H1 (cell line): ENCODE data around the gene LY6G5B. TPM values are rescaled to one million over a fixed set of nuclear protein-coding genes. Genes with fewer than 3 reads are reported as not detected.

Experiments
- CTCF ChIA-PET: fragments of 300-600 bp; sonication (Branson Sonifier 250); formaldehyde crosslinking; loops from one replicate; lab custom pipeline; 2021; ENCODE audit not compliant: partially characterized antibody; lab: Charles Lee
- POLR2A ChIA-PET: fragments of 300-600 bp; sonication (Branson Sonifier 250); formaldehyde crosslinking; loops from one replicate; lab custom pipeline; 2021; ENCODE audit warnings: inconsistent platforms; ENCODE audit not compliant: partially characterized antibody; lab: Charles Lee
- DNase-seq, 2 experiments: peaks; one replicate each; pipeline versions ENCODE4 v3.0.0 to v3.0.0-alpha.2; 2010 to 2022; ENCODE audit warnings: low spot score in 2 of 2, low read depth in 1 of 2, mixed read lengths in 1 of 2
- FAIRE-seq: peaks from 2 replicates; lab custom pipeline; 2011; peaks lifted over from hg19 to GRCh38; lab: Jason Lieb, UNC
- H2AFZ ChIP-seq: 2 replicates; pipeline ENCODE4 v1.8.1; 2012; ENCODE audit warnings: low read length, inconsistent platforms
- H2AK5ac ChIP-seq: 2 replicates; pipeline ENCODE4 v1.6.1; 2013; ENCODE audit warnings: low read depth, low read length
- H2BK120ac ChIP-seq: replicated peaks from 2 replicates; pipeline ENCODE3; 2013; ENCODE audit warnings: low read depth, low read length, inconsistent platforms
- H2BK12ac ChIP-seq: 2 replicates; pipeline ENCODE4 v1.6.1; 2013; ENCODE audit warnings: low read depth, low read length
- H2BK15ac ChIP-seq: 2 replicates; pipeline ENCODE4 v1.6.1; 2013; ENCODE audit warnings: low read length
- H2BK20ac ChIP-seq: 2 replicates; pipeline ENCODE4 v1.6.1; 2013; ENCODE audit warnings: low read length
- H2BK5ac ChIP-seq: 2 replicates; pipeline ENCODE4 v1.6.1; 2013; ENCODE audit warnings: low read depth, low read length
- H3K14ac ChIP-seq: 2 replicates; pipeline ENCODE4 v1.6.1; 2013; ENCODE audit warnings: inconsistent platforms; ENCODE audit not compliant: insufficient read length
- H3K18ac ChIP-seq: 2 replicates; pipeline ENCODE4 v1.6.1; 2013; ENCODE audit warnings: low read length; ENCODE audit errors: extremely low read depth
- H3K23ac ChIP-seq: 2 replicates; pipeline ENCODE4 v1.6.1; 2013; ENCODE audit warnings: inconsistent platforms; ENCODE audit not compliant: insufficient read length
- H3K23me2 ChIP-seq: 2 replicates; pipeline ENCODE4 v1.6.1; 2013; ENCODE audit warnings: low read depth, low read length
- H3K27ac ChIP-seq: 2 replicates; pipeline ENCODE4 v1.6.1; 2011; ENCODE audit warnings: low read depth, low read length, inconsistent platforms
- H3K27me3 ChIP-seq, 4 experiments: replicated peaks in 1 of 4; 1 replicate in 1 of 4; 2 replicates in 3 of 4; pipeline versions ENCODE4 v1.6.1 to v1.8.1; 2011 to 2013; ENCODE audit warnings: low read length in 3 of 4, mild to moderate bottlenecking in 3 of 4, inconsistent platforms in 2 of 4, mixed read lengths in 2 of 4, moderate library complexity in 1 of 4; ENCODE audit not compliant: control insufficient read depth in 3 of 4, insufficient read depth in 3 of 4; ENCODE audit errors: extremely low read depth in 1 of 4
- H3K36me3 ChIP-seq, 4 experiments: 2 replicates each; pipeline versions ENCODE4 v1.6.1 to v1.8.1; 2011 to 2013; ENCODE audit warnings: mild to moderate bottlenecking in 4 of 4, low read length in 3 of 4, moderate library complexity in 2 of 4, control low read depth in 1 of 4, inconsistent platforms in 1 of 4; ENCODE audit not compliant: insufficient read depth in 4 of 4, control insufficient read depth in 2 of 4
- H3K4ac ChIP-seq: replicated peaks from 2 replicates; pipeline ENCODE3; 2013; ENCODE audit warnings: low read length, low read depth, mixed read lengths, inconsistent platforms; ENCODE audit not compliant: insufficient read length
- H3K4me1 ChIP-seq, 4 experiments: replicated peaks in 1 of 4; 1 replicate in 1 of 4; 2 replicates in 3 of 4; pipeline versions ENCODE4 v1.6.1 to v1.8.1; 2011 to 2013; ENCODE audit warnings: low read length in 3 of 4, inconsistent platforms in 2 of 4, mixed read lengths in 1 of 4; ENCODE audit not compliant: insufficient read depth in 4 of 4, control insufficient read depth in 3 of 4
- H3K4me2 ChIP-seq, 2 experiments: 2 replicates each; pipeline versions ENCODE4 v1.6.1 to v1.8.1; 2011 to 2013; ENCODE audit warnings: low read depth in 2 of 2, low read length in 2 of 2, control low read depth in 1 of 2, inconsistent platforms in 1 of 2, mild to moderate bottlenecking in 1 of 2; ENCODE audit not compliant: insufficient read depth in 1 of 2
- H3K4me3 ChIP-seq, 4 experiments: fragments of 200-600, 300-600 bp in 1 of 4; sonication (generic), shearing (Covaris generic), sonication (Bioruptor Twin) in 1 of 4; 2 replicates each; pipeline versions ENCODE4 v1.5.1 to v1.8.1; 2011 to 2016; ENCODE audit warnings: low read length in 4 of 4, low read depth in 3 of 4, control low read depth in 2 of 4, inconsistent platforms in 2 of 4, mild to moderate bottlenecking in 2 of 4, mixed read lengths in 1 of 4, moderate library complexity in 1 of 4; ENCODE audit not compliant: insufficient read depth in 2 of 4; ENCODE audit errors: extremely low read depth in 1 of 4
- H3K56ac ChIP-seq: replicated peaks from 2 replicates; pipeline ENCODE3; 2013; ENCODE audit warnings: low read depth, mild to moderate bottlenecking, mixed read lengths, low read length, inconsistent platforms; ENCODE audit not compliant: insufficient read length
- H3K79me1 ChIP-seq: 2 replicates; pipeline ENCODE4 v1.6.1; 2013; ENCODE audit warnings: low read depth, low read length, control low read depth
- H3K79me2 ChIP-seq, 2 experiments: 2 replicates each; pipeline versions ENCODE4 v1.6.1 to v1.8.1; 2012 to 2013; ENCODE audit warnings: low read length in 2 of 2, mild to moderate bottlenecking in 2 of 2, inconsistent platforms in 1 of 2; ENCODE audit not compliant: insufficient read depth in 2 of 2, control insufficient read depth in 1 of 2
- H3K9ac ChIP-seq, 4 experiments: replicated peaks in 1 of 4; 1 replicate in 1 of 4; 2 replicates in 3 of 4; pipeline versions ENCODE4 v1.6.1 to v1.8.1; 2011 to 2013; ENCODE audit warnings: low read depth in 3 of 4, low read length in 3 of 4, control low read depth in 2 of 4, mild to moderate bottlenecking in 2 of 4, moderate library complexity in 2 of 4, inconsistent platforms in 1 of 4; ENCODE audit errors: extremely low read depth in 1 of 4
- H3K9me3 ChIP-seq, 2 experiments: 2 replicates each; pipeline versions ENCODE4 v1.6.1 to v1.8.1; 2012 to 2013; ENCODE audit warnings: mild to moderate bottlenecking in 2 of 2, moderate library complexity in 2 of 2, control low read depth in 1 of 2, inconsistent platforms in 1 of 2, low read depth in 1 of 2, low read length in 1 of 2, mixed read lengths in 1 of 2; ENCODE audit not compliant: insufficient read depth in 2 of 2
- H4K20me1 ChIP-seq, 2 experiments: replicated peaks in 1 of 2; 2 replicates each; pipeline versions ENCODE3 to v1.8.1; 2011 to 2013; ENCODE audit warnings: inconsistent platforms in 2 of 2, low read length in 2 of 2, mild to moderate bottlenecking in 1 of 2; ENCODE audit not compliant: insufficient read depth in 2 of 2, control insufficient read depth in 1 of 2
- H4K5ac ChIP-seq: 2 replicates; pipeline ENCODE4 v1.6.1; 2013; ENCODE audit warnings: low read length, low read depth, mixed read lengths, inconsistent platforms; ENCODE audit not compliant: insufficient read length
- H4K8ac ChIP-seq: 2 replicates; pipeline ENCODE4 v1.8.0; 2013; ENCODE audit warnings: mild to moderate bottlenecking, moderate library complexity, low read length, inconsistent platforms; ENCODE audit not compliant: insufficient read depth; ENCODE audit errors: extremely low read depth
- H4K91ac ChIP-seq: replicated peaks from 2 replicates; pipeline ENCODE3; 2013; ENCODE audit warnings: low read length, mixed read lengths, inconsistent platforms; ENCODE audit not compliant: insufficient read length
- CBX5 ChIP-seq: fragments of 300-800, 300-1000 bp; sonication (generic); IDR thresholded peaks from 2 replicates; pipeline ENCODE4 v1.7.1; 2016; ENCODE audit warnings: antibody characterized with exemption, low read length, low read depth
- JUN ChIP-seq: IDR thresholded peaks from 2 replicates; pipeline ENCODE4 v1.6.1; 2011; ENCODE audit warnings: low read depth, mild to moderate bottlenecking, improper control_type of control experiment, low read length
- JUND ChIP-seq: IDR thresholded peaks from 2 replicates; pipeline ENCODE4 v1.6.1; 2011; ENCODE audit warnings: mild to moderate bottlenecking, improper control_type of control experiment, low read length
- KDM4A ChIP-seq: IDR thresholded peaks from one replicate; pipeline ENCODE4 v1.7.1; 2012; ENCODE audit warnings: low read depth, mild to moderate bottlenecking, moderate library complexity, low read length, inconsistent platforms; ENCODE audit not compliant: severe bottlenecking
- KDM5A ChIP-seq: fragments of 200-600 bp; IDR thresholded peaks from 2 replicates; pipeline ENCODE4 v1.7.1; 2012; ENCODE audit warnings: mild to moderate bottlenecking, low read length, inconsistent platforms, mixed read lengths
- NRF1 ChIP-seq: IDR thresholded peaks from 2 replicates; pipeline ENCODE4 v1.6.1; 2011; ENCODE audit warnings: mild to moderate bottlenecking, low read depth, low read length, improper control_type of control experiment
- PHF8 ChIP-seq: fragments of 200-600 bp; sonication (generic); conservative IDR thresholded peaks from 2 replicates; pipeline ENCODE4 v1.7.1; 2012; ENCODE audit warnings: low read depth, mild to moderate bottlenecking, inconsistent platforms, low read length, moderate library complexity
- POLR2A ChIP-seq, 2 experiments: IDR thresholded peaks; 1 replicate in 1 of 2; 2 replicates in 1 of 2; pipeline ENCODE4 v1.6.1; 2011; ENCODE audit warnings: low read depth in 2 of 2, low read length in 2 of 2, mild to moderate bottlenecking in 2 of 2; ENCODE audit errors: control extremely low read depth in 1 of 2
- RXRA ChIP-seq: IDR thresholded peaks from 2 replicates; pipeline ENCODE4 v1.6.1; 2011; ENCODE audit warnings: low read depth, mild to moderate bottlenecking, low read length, moderate library complexity; ENCODE audit not compliant: insufficient read depth
- SIN3A ChIP-seq, 2 experiments: IDR thresholded peaks in 1 of 2; conservative IDR thresholded peaks in 1 of 2; 2 replicates each; pipeline ENCODE4 v1.6.1; 2011 to 2012; ENCODE audit warnings: low read length in 2 of 2, improper control_type of control experiment in 1 of 2, low read depth in 1 of 2, mild to moderate bottlenecking in 1 of 2
- SRF ChIP-seq: IDR thresholded peaks from 2 replicates; pipeline ENCODE4 v1.6.1; 2011; ENCODE audit warnings: mild to moderate bottlenecking, low read depth, low read length, moderate library complexity
- TEAD4 ChIP-seq: IDR thresholded peaks from 2 replicates; pipeline ENCODE4 v1.6.1; 2012; ENCODE audit warnings: low read depth, low read length, inconsistent platforms, mixed read lengths
- YY1 ChIP-seq: IDR thresholded peaks from 2 replicates; pipeline ENCODE4 v1.6.1; 2011; ENCODE audit warnings: low read depth, mild to moderate bottlenecking, low read length
- WGBS, 2 experiments: shearing (Covaris generic) in 1 of 2; methylation state at CpG; one replicate each; pipeline versions ENCODE4 v1.1.6 to v1.1.7; 2013 to 2015; ENCODE audit warnings: low lambda C conversion rate in 2 of 2, mixed read lengths in 2 of 2, inconsistent platforms in 1 of 2, low coverage in 1 of 2, missing lambda C conversion rate in 1 of 2; ENCODE audit not compliant: insufficient replicate concordance in 2 of 2, insufficient coverage in 1 of 2, insufficient read length in 1 of 2; ENCODE audit errors: extremely low coverage in 1 of 2, missing lambda C conversion rate in 1 of 2; 5-methylcytosine and 5-hydroxymethylcytosine counted together
- polyA plus RNA-seq, 7 experiments: library from polyadenylated mRNA; depleted of rRNA in 3 of 7; stranded (reverse) in 5 of 7; unstranded in 2 of 7; fragments of >200 nt in 5 of 7; fragments of 200-250 nt in 2 of 7; gene quantifications; 1 replicate in 5 of 7; 2 replicates in 1 of 7; 4 replicates in 1 of 7; pipeline versions ENCODE4 v1.2.1 to v1.2.3, GENCODE V29; 2011 to 2013; ENCODE audit warnings: missing spikeins in 2 of 7, mixed read lengths in 2 of 7
- total RNA-seq: library from RNA; stranded (reverse); fragmentation: NEBNext Ultra II Directional; extraction: Animal tissue kit (Norgen Biotek cat#: 25700); gene quantifications from 2 replicates; pipeline ENCODE4 v1.2.1, GENCODE V29; 2021
- TF ChIP-seq, protein P1 (sequence below): IDR thresholded peaks from 2 replicates; pipeline ENCODE4 v1.6.1; 2012; ENCODE audit warnings: inconsistent platforms

Gene LY6G5B
- total and polyA plus RNA-seq, 2 of the 8 experiments (the other 6 are each of a cell fraction or from before 2014, with no cell fraction given), result 10.6 to 12.6 TPM

DNA sequence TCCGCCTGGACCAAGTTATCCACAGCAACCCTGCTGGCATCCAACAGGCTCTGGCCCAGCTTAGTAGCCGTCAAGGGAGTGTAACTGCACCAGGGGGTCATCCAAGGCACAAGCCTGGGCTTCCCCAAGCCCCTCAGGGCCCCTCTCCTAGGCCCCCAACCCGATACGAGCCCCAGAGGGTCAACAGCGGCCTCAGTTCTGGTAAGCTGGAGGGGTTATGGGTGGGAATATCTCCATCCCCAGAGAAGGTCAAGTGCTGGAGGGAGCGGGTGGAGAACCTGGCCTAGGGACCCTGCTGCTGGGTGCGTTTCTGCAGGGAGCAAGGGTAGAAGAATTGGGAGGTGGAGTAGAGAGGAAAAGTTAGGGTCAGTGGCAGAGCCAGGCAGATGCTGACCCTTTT lies 36.3 kb upstream of the LY6G5B start:
- no peak overlapping the region for H3K14ac ChIP-seq
- no peak overlapping the region for H3K4me3 ChIP-seq
- peaks cover 9% of the 10 kb centered on the region; the same call in 1 of the 2 replicates for H3K79me1 ChIP-seq
- POLR2A ChIA-PET, result interaction anchor here (0.8 to 34.9 kb wide), 4 partner anchors 8 to 98 kb away, joined by 3 to 883 read pairs (median 376); partner anchors contain the start of genes APOM, BAG6, C6orf47 and CSNK2B
- H4K20me1 ChIP-seq, result peaks cover 16 to 22% of the 10 kb centered on the region in 2 experiments
- no peaks in the 10 kb centered on the region for H3K4me1 ChIP-seq
- H2BK5ac ChIP-seq, result no peak overlapping the region
- FAIRE-seq, result no peak
- no peak overlapping the region for H2AK5ac ChIP-seq
- H4K91ac ChIP-seq, result no peak overlapping the region
- H3K4me2 ChIP-seq, result no peak overlapping the region
- DNase-seq, result no peak
- H3K4ac ChIP-seq, result no peak overlapping the region
- CTCF ChIA-PET, result interaction anchor here (1.8 to 3.0 kb wide), 2 partner anchors 11 to 18 kb away, joined by 10 to 11 read pairs; partner anchors contain the start of gene BAG6
- H2BK20ac ChIP-seq, result no peak overlapping the region
- H3K27me3 ChIP-seq, result no peaks in the 10 kb centered on the region
- WGBS, 2 experiments, result 91% methylated on average over 7 of the region's 7 CpGs; no CpG with 5 or more reads in 1 of the 2 experiments
- H4K8ac ChIP-seq, result peak overlapping the region; percentile 26; the same call in 1 of the 2 replicates
- peaks cover 70 to 98% (median 91%) of the 10 kb centered on the region in 4 experiments for H3K36me3 ChIP-seq
- no peaks in the 10 kb centered on the region; a peak in 1 of 4 replicates for H3K79me2 ChIP-seq
- H2BK12ac ChIP-seq, result no peak overlapping the region
- no peak overlapping the region for H2BK15ac ChIP-seq
- H3K23me2 ChIP-seq, result no peaks in the 10 kb centered on the region
- H3K56ac ChIP-seq, result no peak overlapping the region
- no peak overlapping the region for H3K9ac ChIP-seq
- no peak overlapping the region for H2BK120ac ChIP-seq
- no peak overlapping the region for H3K23ac ChIP-seq
- H3K27ac ChIP-seq, result no peak overlapping the region
- no peak overlapping the region for H4K5ac ChIP-seq
- H3K9me3 ChIP-seq, result no peaks in the 10 kb centered on the region
- H3K18ac ChIP-seq, result no peak overlapping the region
- H2AFZ ChIP-seq, result no peak overlapping the region
- TF ChIP-seq SIN3A (conservative IDR thresholded peaks at IDR 0.05 in 1 of 2, IDR thresholded peaks at IDR 0.05 in 1 of 2; ENCODE audit: low read depth in 1 of 2, low read length in 2 of 2) (no peak), SRF (no peak), KDM4A (no peak), TEAD4 (no peak), POLR2A (IDR thresholded peaks at IDR 0.05; ENCODE audit: control extremely low read depth in 1 of 2, low read depth in 2 of 2, low read length in 2 of 2) (no peak; a peak in 1 of 3 replicates), JUND (no peak), CBX5 (no peak), NRF1 (no peak), KDM5A (no peak), PHF8 (no peak), YY1 (no peak), JUN (no peak), RXRA (no peak)
- TF ChIP-seq, protein P1, sequence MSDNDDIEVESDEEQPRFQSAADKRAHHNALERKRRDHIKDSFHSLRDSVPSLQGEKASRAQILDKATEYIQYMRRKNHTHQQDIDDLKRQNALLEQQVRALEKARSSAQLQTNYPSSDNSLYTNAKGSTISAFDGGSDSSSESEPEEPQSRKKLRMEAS, result no peak
